Measurements from ENCODE around the gene UBE3C.
"Not testable (repeated sequence)": the region's sequence is repeated elsewhere in the genome, so short reads cannot be mapped to it uniquely, and the experiment has no call there.

UBE3C gene

GRCh38 chr7:157274094-157274634, 135.4 kb downstream of the UBE3C start:
- not testable (repeated sequence) for DNase-seq

- DNase-seq: no peak
Observed at GRCh38 chr7:157274991-157275427, 136.3 kb downstream of the UBE3C start.

- no peak for DNase-seq
Observed at GRCh38 chr7:157276091-157276561, 137.4 kb downstream of the UBE3C start.

- DNase-seq: no peak
Observed at GRCh38 chr7:157276731-157277562, 138.2 kb downstream of the UBE3C start.

- DNase-seq: not testable (repeated sequence)
Observed at GRCh38 chr7:157277568-157277967, 138.8 kb downstream of the UBE3C start.

GRCh38 chr7:157278167-157278790, 139.6 kb downstream of the UBE3C start:
- no peak for DNase-seq

GRCh38 chr7:157278791-157279724, 140.3 kb downstream of the UBE3C start:
- no peak for DNase-seq

GRCh38 chr7:157279741-157280215, 141.1 kb downstream of the UBE3C start:
- no peak for DNase-seq

- no peak for DNase-seq
Observed at GRCh38 chr7:157280216-157280841, 141.6 kb downstream of the UBE3C start.

GRCh38 chr7:157281221-157281998, 142.7 kb downstream of the UBE3C start:
- DNase-seq: no peak

GRCh38 chr7:157282141-157282801, 143.5 kb downstream of the UBE3C start:
- DNase-seq: no peak

- DNase-seq: no peak
Observed at GRCh38 chr7:157284229-157285014, 145.7 kb downstream of the UBE3C start.

- DNase-seq: no peak
Observed at GRCh38 chr7:157291404-157292080, 152.8 kb downstream of the UBE3C start.

- DNase-seq: no peak
Observed at GRCh38 chr7:157292258-157292657, 153.5 kb downstream of the UBE3C start.

- no peak for DNase-seq
Observed at GRCh38 chr7:157292770-157293412, 154.2 kb downstream of the UBE3C start.

GRCh38 chr7:157293413-157293788, 154.7 kb downstream of the UBE3C start:
- no peak for DNase-seq

GRCh38 chr7:157294773-157295172, 156.0 kb downstream of the UBE3C start:
- DNase-seq: no peak

- DNase-seq: no peak
Observed at GRCh38 chr7:157295338-157295737, 156.6 kb downstream of the UBE3C start.

GRCh38 chr7:157297185-157297584, 158.5 kb downstream of the UBE3C start:
- no peak for DNase-seq
